ENCODE results near the gene HOXD3.

HOXD3 gene

GRCh38 chr2:176162911-176163671, 6.0 kb downstream of the HOXD3 start:
- H2AFZ ChIP-seq (ENCODE audit: low read length): no peak overlapping the region
- H3F3A ChIP-seq (ENCODE audit: low read depth): no peaks in the 10 kb centered on the region
- TF ChIP-seq CTCF (conservative IDR thresholded peaks at IDR 0.05; ENCODE audit: low read length) (no peak), EZH2phosphoT487 (IDR thresholded peaks at IDR 0.05; ENCODE audit: borderline replicate concordance) (no peak)
- no peaks in the 10 kb centered on the region for H3K9me2 ChIP-seq (replicated peaks; ENCODE audit: low read depth, low read length)
- no peak overlapping the region for H3K4me3 ChIP-seq (ENCODE audit: low read length, poor library complexity, severe bottlenecking)
- H3K9ac ChIP-seq (ENCODE audit: low read depth, low read length, poor library complexity, severe bottlenecking): no peak overlapping the region
- H3K4me2 ChIP-seq (ENCODE audit: low read depth, low read length, poor library complexity, severe bottlenecking): no peak overlapping the region
- no peaks in the 10 kb centered on the region for H3K79me2 ChIP-seq (ENCODE audit: insufficient read depth, low read length)
- no peaks in the 10 kb centered on the region for H3K9me3 ChIP-seq (ENCODE audit: insufficient read depth, low read depth, low read length)
- no peaks in the 10 kb centered on the region for H3K36me3 ChIP-seq (ENCODE audit: insufficient read depth, low read length)
- H3K4me1 ChIP-seq (ENCODE audit: insufficient read depth, low read length, poor library complexity, severe bottlenecking): no peaks in the 10 kb centered on the region
- no peaks in the 10 kb centered on the region for H3K27me3 ChIP-seq (ENCODE audit: insufficient read depth, low read length, poor library complexity, severe bottlenecking)
- H4K20me1 ChIP-seq (ENCODE audit: insufficient read depth, low read length, poor library complexity, severe bottlenecking): no peaks in the 10 kb centered on the region

- Histone ChIP-seq H3K4me3 (ENCODE audit: low read length, poor library complexity, severe bottlenecking) (no peak overlapping the region), H3K4me1 (ENCODE audit: insufficient read depth, low read length, poor library complexity, severe bottlenecking) (no peaks in the 10 kb centered on the region), H3K4me2 (ENCODE audit: low read depth, low read length, poor library complexity, severe bottlenecking) (no peak overlapping the region), H3K36me3 (ENCODE audit: insufficient read depth, low read length) (no peaks in the 10 kb centered on the region), H3K79me2 (ENCODE audit: insufficient read depth, low read length) (no peaks in the 10 kb centered on the region), H3K9me3 (ENCODE audit: insufficient read depth, low read depth, low read length) (no peaks in the 10 kb centered on the region), H3K9me2 (replicated peaks; ENCODE audit: low read depth, low read length) (no peaks in the 10 kb centered on the region), H3K27me3 (ENCODE audit: insufficient read depth, low read length, poor library complexity, severe bottlenecking) (no peaks in the 10 kb centered on the region), H3K9ac (ENCODE audit: low read depth, low read length, poor library complexity, severe bottlenecking) (no peak overlapping the region), H2AFZ (ENCODE audit: low read length) (no peak overlapping the region), H3F3A (ENCODE audit: low read depth) (no peaks in the 10 kb centered on the region), H4K20me1 (ENCODE audit: insufficient read depth, low read length, poor library complexity, severe bottlenecking) (no peaks in the 10 kb centered on the region)
- TF ChIP-seq EZH2phosphoT487 (IDR thresholded peaks at IDR 0.05; ENCODE audit: borderline replicate concordance): no peak
- no peak for TF ChIP-seq CTCF (conservative IDR thresholded peaks at IDR 0.05; ENCODE audit: low read length)
These were observed 6.6 kb downstream of the HOXD3 start for GRCh38 chr2:176163672-176164056.

GRCh38 chr2:176164201-176164600, 7.1 kb downstream of the HOXD3 start:
- Histone ChIP-seq H3K9ac (ENCODE audit: low read depth, low read length, poor library complexity, severe bottlenecking) (no peak overlapping the region), H3K27me3 (ENCODE audit: insufficient read depth, low read length, poor library complexity, severe bottlenecking) (no peaks in the 10 kb centered on the region), H3K4me2 (ENCODE audit: low read depth, low read length, poor library complexity, severe bottlenecking) (no peak overlapping the region), H3K9me2 (replicated peaks; ENCODE audit: low read depth, low read length) (no peaks in the 10 kb centered on the region), H4K20me1 (ENCODE audit: insufficient read depth, low read length, poor library complexity, severe bottlenecking) (no peaks in the 10 kb centered on the region), H3F3A (ENCODE audit: low read depth) (no peaks in the 10 kb centered on the region), H3K9me3 (ENCODE audit: insufficient read depth, low read depth, low read length) (no peaks in the 10 kb centered on the region), H3K4me3 (ENCODE audit: low read length, poor library complexity, severe bottlenecking) (no peak overlapping the region), H3K36me3 (ENCODE audit: insufficient read depth, low read length) (no peaks in the 10 kb centered on the region), H3K79me2 (ENCODE audit: insufficient read depth, low read length) (no peaks in the 10 kb centered on the region), H3K4me1 (ENCODE audit: insufficient read depth, low read length, poor library complexity, severe bottlenecking) (no peaks in the 10 kb centered on the region), H2AFZ (ENCODE audit: low read length) (no peak overlapping the region)
- TF ChIP-seq EZH2phosphoT487 (IDR thresholded peaks at IDR 0.05; ENCODE audit: borderline replicate concordance): no peak
- TF ChIP-seq CTCF (conservative IDR thresholded peaks at IDR 0.05; ENCODE audit: low read length): no peak
